SK-N-MC (cell line): ENCODE data around the gene RGS6.

Experiments used
- EZH2 ChIP-seq: fragments of 200-600 bp; sonication (generic); IDR thresholded peaks from one replicate; pipeline ENCODE4 v1.6.1; 2017; ENCODE audit warnings: antibody characterized with exemption
- FOXP2 ChIP-seq: optimal IDR thresholded peaks from 2 replicates; pipeline ENCODE3; 2011; ENCODE audit warnings: mild to moderate bottlenecking, moderate library complexity; ENCODE audit not compliant: insufficient read depth; ENCODE audit errors: extremely low read length, control extremely low read depth
- POLR2AphosphoS5 ChIP-seq: IDR thresholded peaks from 2 replicates; pipeline ENCODE4 v1.6.1; 2012; ENCODE audit warnings: mild to moderate bottlenecking, low read depth, low read length, borderline replicate concordance

DNA sequence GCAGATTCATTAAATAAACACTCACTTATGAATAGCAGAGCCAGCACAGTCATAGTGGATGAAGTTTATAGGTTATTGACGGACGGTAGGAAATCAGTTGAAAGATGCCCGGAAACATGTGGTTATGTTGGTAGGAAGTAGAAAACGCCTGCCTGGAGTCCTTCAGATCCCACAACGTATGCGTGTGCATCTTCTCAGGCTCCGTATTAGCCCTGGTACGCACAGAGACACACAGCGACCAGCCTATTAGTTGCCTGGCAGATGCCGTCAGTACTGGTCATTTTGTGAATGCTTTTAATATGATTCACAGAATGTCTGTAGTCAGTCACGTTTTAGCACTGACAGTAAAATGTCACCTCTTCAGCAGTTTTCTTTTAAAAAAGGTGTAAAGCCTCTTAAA lies 196.4 kb downstream of the RGS6 start:
- TF ChIP-seq EZH2 (no peak), POLR2AphosphoS5 (no peak), FOXP2 (no peak)
